Keratinocyte (primary cell): ENCODE measurements around the gene AJM1.

Experiments used
- CTCF ChIP-seq, 3 experiments: IDR thresholded peaks in 1 of 3; conservative IDR thresholded peaks in 1 of 3; optimal IDR thresholded peaks in 1 of 3; 2 replicates in 2 of 3; 3 replicates in 1 of 3; pipeline versions ENCODE3 to v1.5.1; 2011; ENCODE audit warnings: low read length in 3 of 3, mild to moderate bottlenecking in 3 of 3, moderate library complexity in 2 of 3, control low read depth in 1 of 3, inconsistent platforms in 1 of 3; ENCODE audit not compliant: insufficient read depth in 2 of 3; ENCODE audit errors: extremely low read depth in 1 of 3
- EZH2 ChIP-seq: IDR thresholded peaks from one replicate; pipeline ENCODE4 v1.6.1; 2012; ENCODE audit warnings: inconsistent platforms, mild to moderate bottlenecking, low read length, moderate library complexity

DNA sequence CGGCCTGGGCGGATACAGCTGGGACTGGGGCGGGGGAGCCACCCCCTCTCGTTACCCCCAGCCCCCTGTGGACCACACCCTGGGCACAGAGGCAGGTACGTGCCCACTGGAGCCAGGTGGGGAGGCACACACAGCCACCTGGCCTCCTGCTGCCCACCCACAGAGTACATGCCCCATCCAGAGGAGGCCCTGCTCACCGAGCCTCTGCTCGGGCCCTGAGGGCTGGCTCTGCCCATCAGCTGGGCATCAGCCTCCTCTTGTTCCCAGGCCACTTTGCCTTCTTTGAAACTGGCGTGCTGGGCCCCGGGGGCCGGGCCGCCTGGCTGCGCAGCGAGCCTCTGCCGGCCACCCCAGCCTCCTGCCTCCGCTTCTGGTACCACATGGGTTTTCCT lies 16.2 kb downstream of the AJM1 start:
- TF ChIP-seq CTCF (optimal IDR thresholded peaks at IDR 0.05 in 1 of 3, IDR thresholded peaks at IDR 0.05 in 1 of 3, conservative IDR thresholded peaks at IDR 0.05 in 1 of 3; ENCODE audit: extremely low read depth in 1 of 3, insufficient read depth in 2 of 3, low read length in 3 of 3) (no peak), EZH2 (no peak)
